Measurements from ENCODE around the gene PSMB7. TPM values are rescaled to one million over a fixed set of nuclear protein-coding genes. Genes with fewer than 3 reads are reported as not detected.
A peak's percentile ranks its signal among the peaks of the same experiment; 100 is the strongest.

Gene PSMB7
- total RNA-seq, 1 experiment from 2014 or later, result 179 TPM

- no peak overlapping the region for H3K4me3 ChIP-seq
- H3K9me3 ChIP-seq, result no peaks in the 10 kb centered on the region
- peaks cover 58% of the 10 kb centered on the region for H3K36me3 ChIP-seq
- no peaks in the 10 kb centered on the region for H3K27me3 ChIP-seq
- no peak for DNase-seq
These were observed 99.4 kb downstream of the PSMB7 start for GRCh38 chr9:124315882-124316281.

- Histone ChIP-seq H3K27me3 (no peaks in the 10 kb centered on the region), H3K9me3 (no peaks in the 10 kb centered on the region), H3K36me3 (peaks cover 58% of the 10 kb centered on the region), H3K4me3 (no peak overlapping the region)
- no peak for DNase-seq
These were observed 101.3 kb downstream of the PSMB7 start for GRCh38 chr9:124313940-124314339.

GRCh38 chr9:124312290-124313265, 102.7 kb downstream of the PSMB7 start:
- Histone ChIP-seq H3K36me3 (peaks cover 60% of the 10 kb centered on the region), H3K4me3 (no peak overlapping the region), H3K27me3 (no peaks in the 10 kb centered on the region), H3K9me3 (no peaks in the 10 kb centered on the region)
- no peak for DNase-seq

- Histone ChIP-seq H3K4me3 (no peak overlapping the region), H3K9me3 (no peaks in the 10 kb centered on the region), H3K36me3 (peaks cover 69% of the 10 kb centered on the region), H3K27me3 (no peaks in the 10 kb centered on the region)
- DNase-seq, result no peak
These were observed 104.0 kb downstream of the PSMB7 start for GRCh38 chr9:124311283-124311682.

- Histone ChIP-seq H3K36me3 (peaks cover 58% of the 10 kb centered on the region), H3K4me3 (no peak overlapping the region), H3K27me3 (no peaks in the 10 kb centered on the region), H3K9me3 (no peaks in the 10 kb centered on the region)
- DNase-seq, result peak; percentile 93
These were observed 105.6 kb downstream of the PSMB7 start for GRCh38 chr9:124309667-124310084.

- no peak for DNase-seq
- peaks cover 64% of the 10 kb centered on the region for H3K36me3 ChIP-seq
- H3K9me3 ChIP-seq, result no peaks in the 10 kb centered on the region
- H3K4me3 ChIP-seq, result no peak overlapping the region
- no peaks in the 10 kb centered on the region for H3K27me3 ChIP-seq
These were observed 106.4 kb downstream of the PSMB7 start for GRCh38 chr9:124308606-124309491.

- DNase-seq, result no peak
- Histone ChIP-seq H3K9me3 (no peaks in the 10 kb centered on the region), H3K27me3 (no peaks in the 10 kb centered on the region), H3K4me3 (no peak overlapping the region), H3K36me3 (peaks cover 74% of the 10 kb centered on the region)
These were observed 107.7 kb downstream of the PSMB7 start for GRCh38 chr9:124307379-124308030.

GRCh38 chr9:124306098-124306735, 109.0 kb downstream of the PSMB7 start:
- Histone ChIP-seq H3K27me3 (no peaks in the 10 kb centered on the region), H3K4me3 (no peak overlapping the region), H3K9me3 (no peaks in the 10 kb centered on the region), H3K36me3 (peaks cover 76% of the 10 kb centered on the region)
- peak; percentile 76 for DNase-seq

GRCh38 chr9:124304285-124304684, 111.0 kb downstream of the PSMB7 start:
- Histone ChIP-seq H3K27me3 (no peaks in the 10 kb centered on the region), H3K36me3 (peaks cover 62% of the 10 kb centered on the region), H3K4me3 (no peak overlapping the region), H3K9me3 (no peaks in the 10 kb centered on the region)
- no peak for DNase-seq

- no peak overlapping the region for H3K4me3 ChIP-seq
- no peaks in the 10 kb centered on the region for H3K9me3 ChIP-seq
- H3K27me3 ChIP-seq, result no peaks in the 10 kb centered on the region
- DNase-seq, result no peak
- H3K36me3 ChIP-seq, result peaks cover 57% of the 10 kb centered on the region
These were observed 111.5 kb downstream of the PSMB7 start for GRCh38 chr9:124303762-124304161.

Other genes with a start within 250 kb of the PSMB7 start
- 25.0 and 33.1 TPM in 2 replicates for gene NEK6, start 157.5 kb downstream of the PSMB7 start, total RNA-seq (2014; rRNA removed; shearing (Covaris generic); ENCODE audit: low replicate concordance)
- gene ADGRD2, start 35.0 kb upstream of the PSMB7 start, total RNA-seq (2014; rRNA removed; shearing (Covaris generic); ENCODE audit: low replicate concordance), result not detected in 2 replicates
- gene NR5A1, start 92.0 kb upstream of the PSMB7 start, total RNA-seq (2014; rRNA removed; shearing (Covaris generic); ENCODE audit: low replicate concordance), result not detected in 2 replicates

Data from MG63 (cell line).